ENCODE results near the gene GGT6. TPM values are rescaled to one million over a fixed set of nuclear protein-coding genes. Genes with fewer than 3 reads are reported as not detected.

The GGT6 gene, protein sequence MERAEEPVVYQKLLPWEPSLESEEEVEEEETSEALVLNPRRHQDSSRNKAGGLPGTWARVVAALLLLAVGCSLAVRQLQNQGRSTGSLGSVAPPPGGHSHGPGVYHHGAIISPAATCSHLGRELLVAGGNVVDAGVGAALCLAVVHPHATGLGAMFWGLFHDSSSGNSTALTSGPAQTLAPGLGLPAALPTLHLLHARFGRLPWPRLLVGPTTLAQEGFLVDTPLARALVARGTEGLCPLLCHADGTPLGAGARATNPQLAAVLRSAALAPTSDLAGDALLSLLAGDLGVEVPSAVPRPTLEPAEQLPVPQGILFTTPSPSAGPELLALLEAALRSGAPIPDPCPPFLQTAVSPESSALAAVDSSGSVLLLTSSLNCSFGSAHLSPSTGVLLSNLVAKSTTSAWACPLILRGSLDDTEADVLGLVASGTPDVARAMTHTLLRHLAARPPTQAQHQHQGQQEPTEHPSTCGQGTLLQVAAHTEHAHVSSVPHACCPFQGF
- not detected for total RNA-seq (2013)
- polyA plus RNA-seq (not detected), polyA minus RNA-seq (under 0.01 TPM in 1 of 2 replicates, not detected in the other), total RNA-seq (0 to 0.12 (median 0) reads per million in 11 experiments)

DNA sequence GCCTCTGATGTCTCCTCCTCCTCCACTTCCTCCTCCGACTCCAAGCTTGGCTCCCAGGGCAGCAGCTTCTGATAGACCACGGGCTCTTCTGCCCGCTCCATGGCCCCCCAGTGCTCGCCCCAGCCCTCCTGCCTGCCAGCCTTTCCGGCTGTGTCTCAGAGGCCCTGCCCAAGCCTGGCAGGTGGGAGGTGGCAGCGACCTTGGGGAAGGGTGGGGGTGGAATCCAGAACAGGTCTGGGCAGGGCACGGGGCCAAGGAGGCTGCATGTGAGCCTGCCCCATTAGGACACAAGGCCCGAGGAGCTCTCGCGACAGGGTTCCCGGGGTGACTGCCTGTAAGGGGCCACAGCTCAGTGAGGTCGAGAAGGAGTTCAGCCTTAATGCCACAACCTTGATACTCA is at the start of gene GGT6:
Gene GGT6, minus strand, starts transcription at position 157 of the 400 bp plus-strand sequence. Its CDS starts 56 bp downstream, at position 101.
- Histone ChIP-seq H3K4me1 (ENCODE audit: control insufficient read depth in 1 of 2, insufficient read depth in 2 of 2, low read length in 2 of 2) (peaks cover 7 to 9% of the 10 kb centered on the region in 2 donors), H3K9ac (ENCODE audit: insufficient read depth, low read length, poor library complexity, severe bottlenecking) (no peak within 1 kb of the TSS), H4K20me1 (ENCODE audit: insufficient read depth, low read length) (no peaks in the 10 kb centered on the region), H3K9me3 (replicated peaks in 1 of 2; ENCODE audit: control insufficient read depth in 1 of 2, insufficient read depth in 1 of 2, low read length in 2 of 2) (no peaks in the 10 kb centered on the region), H3K4me2 (replicated peaks; ENCODE audit: extremely low read depth, low read length, poor library complexity, severe bottlenecking) (no peak within 1 kb of the TSS), H3K36me3 (replicated peaks in 1 of 2; ENCODE audit: control insufficient read depth in 1 of 2, insufficient read depth in 2 of 2, low read length in 2 of 2) (no peaks in the 10 kb centered on the region), H3K27ac (ENCODE audit: low read depth in 1 of 2, low read length in 2 of 2) (no peak within 1 kb of the TSS), H3K4me3 (replicated peaks in 1 of 3; ENCODE audit: low read depth in 2 of 3, low read length in 3 of 3) (no peak within 1 kb of the TSS), H3K27me3 (ENCODE audit: control insufficient read depth in 2 of 2, insufficient read depth in 2 of 2, low read length in 2 of 2) (no peaks in the 10 kb centered on the region), H2AFZ (ENCODE audit: insufficient read depth, low read depth, low read length, poor library complexity, severe bottlenecking) (no peak within 1 kb of the TSS), H3K79me2 (ENCODE audit: insufficient read depth, low read length) (no peaks in the 10 kb centered on the region)
- Mint-ChIP-seq H3K27me3 (ENCODE audit: low read depth in 3 of 3) (peaks cover 0 to 5% (median 3%) of the 10 kb centered on the region in 3 donors), H3K9me3 (no peaks in the 10 kb centered on the region), H3K4me1 (peaks cover 19% of the 10 kb centered on the region), H3K4me3 (no peak within 1 kb of the TSS), H3K36me3 (no peaks in the 10 kb centered on the region), H3K27ac (peak within 1 kb of the TSS in 2 of 7 donors; percentile 14 to 52)
- TF ChIP-seq, protein P1, sequence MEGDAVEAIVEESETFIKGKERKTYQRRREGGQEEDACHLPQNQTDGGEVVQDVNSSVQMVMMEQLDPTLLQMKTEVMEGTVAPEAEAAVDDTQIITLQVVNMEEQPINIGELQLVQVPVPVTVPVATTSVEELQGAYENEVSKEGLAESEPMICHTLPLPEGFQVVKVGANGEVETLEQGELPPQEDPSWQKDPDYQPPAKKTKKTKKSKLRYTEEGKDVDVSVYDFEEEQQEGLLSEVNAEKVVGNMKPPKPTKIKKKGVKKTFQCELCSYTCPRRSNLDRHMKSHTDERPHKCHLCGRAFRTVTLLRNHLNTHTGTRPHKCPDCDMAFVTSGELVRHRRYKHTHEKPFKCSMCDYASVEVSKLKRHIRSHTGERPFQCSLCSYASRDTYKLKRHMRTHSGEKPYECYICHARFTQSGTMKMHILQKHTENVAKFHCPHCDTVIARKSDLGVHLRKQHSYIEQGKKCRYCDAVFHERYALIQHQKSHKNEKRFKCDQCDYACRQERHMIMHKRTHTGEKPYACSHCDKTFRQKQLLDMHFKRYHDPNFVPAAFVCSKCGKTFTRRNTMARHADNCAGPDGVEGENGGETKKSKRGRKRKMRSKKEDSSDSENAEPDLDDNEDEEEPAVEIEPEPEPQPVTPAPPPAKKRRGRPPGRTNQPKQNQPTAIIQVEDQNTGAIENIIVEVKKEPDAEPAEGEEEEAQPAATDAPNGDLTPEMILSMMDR (IDR thresholded peaks at IDR 0.05) = no peak
- intact Hi-C loops (cut with micrococcal nuclease) = loop anchor here in 1 of 2 donors (10.0 kb wide), 1 partner anchor 136 kb away; no protein-coding TSS in a partner anchor
- no peak for DNase-seq
- 97% methylated on average over 11 of the region's 12 CpGs for WGBS (ENCODE audit: insufficient coverage)

DNA sequence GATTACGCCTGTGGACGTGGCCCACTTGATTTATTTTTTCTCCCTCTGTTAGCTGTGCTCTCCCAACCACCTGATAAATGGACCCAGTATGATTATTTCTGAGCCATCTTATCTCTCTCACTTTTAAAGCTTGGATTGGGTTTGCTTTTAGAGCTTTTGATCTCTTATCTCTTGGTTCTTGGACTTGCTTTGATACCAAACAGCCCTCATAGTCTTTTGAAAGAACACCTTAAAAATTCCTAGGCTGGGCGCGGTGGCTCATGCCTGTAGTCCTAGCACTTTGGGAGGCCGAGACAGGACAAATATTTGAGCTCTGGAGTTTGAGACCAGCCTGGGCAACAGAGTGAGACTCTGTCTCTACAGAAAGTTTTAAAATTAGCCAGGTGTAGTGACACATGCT is 49.8 kb upstream of the GGT6 start:
- Mint-ChIP-seq H3K27ac (no peak overlapping the region), H3K27me3 (ENCODE audit: low read depth in 3 of 3) (peaks cover 5 to 15% (median 10%) of the 10 kb centered on the region in 3 donors), H3K4me3 (no peak overlapping the region), H3K9me3 (no peaks in the 10 kb centered on the region), H3K36me3 (no peaks in the 10 kb centered on the region), H3K4me1 (peaks cover 19% of the 10 kb centered on the region)
- Histone ChIP-seq H2AFZ (ENCODE audit: insufficient read depth, low read depth, low read length, poor library complexity, severe bottlenecking) (no peak overlapping the region), H3K27me3 (ENCODE audit: control insufficient read depth in 2 of 2, insufficient read depth in 2 of 2, low read length in 2 of 2) (no peaks in the 10 kb centered on the region), H3K9me3 (replicated peaks in 1 of 2; ENCODE audit: control insufficient read depth in 1 of 2, insufficient read depth in 1 of 2, low read length in 2 of 2) (no peaks in the 10 kb centered on the region), H3K9ac (ENCODE audit: insufficient read depth, low read length, poor library complexity, severe bottlenecking) (no peak overlapping the region), H3K79me2 (ENCODE audit: insufficient read depth, low read length) (no peaks in the 10 kb centered on the region), H3K4me2 (replicated peaks; ENCODE audit: extremely low read depth, low read length, poor library complexity, severe bottlenecking) (no peak overlapping the region), H3K27ac (ENCODE audit: low read depth in 1 of 2, low read length in 2 of 2) (no peak overlapping the region), H3K36me3 (replicated peaks in 1 of 2; ENCODE audit: control insufficient read depth in 1 of 2, insufficient read depth in 2 of 2, low read length in 2 of 2) (no peaks in the 10 kb centered on the region), H4K20me1 (ENCODE audit: insufficient read depth, low read length) (no peaks in the 10 kb centered on the region), H3K4me1 (ENCODE audit: control insufficient read depth in 1 of 2, insufficient read depth in 2 of 2, low read length in 2 of 2) (peaks cover 15 to 25% of the 10 kb centered on the region in 2 donors), H3K4me3 (replicated peaks in 1 of 3; ENCODE audit: low read depth in 2 of 3, low read length in 3 of 3) (no peak overlapping the region)
- 94% methylated on average over 5 of the region's 5 CpGs for WGBS (ENCODE audit: insufficient coverage)
- DNase-seq = no peak
- intact Hi-C loops (cut with micrococcal nuclease) = no loop called here
- TF ChIP-seq, protein P1 (IDR thresholded peaks at IDR 0.05) = no peak

Measured in CD14-positive monocyte (primary cell).